ENCODE data around the gene ANO3.

ANO3 gene

GRCh38 chr11:26359055-26359454 lies 27.1 kb downstream of the ANO3 start:
- DNase-seq (ENCODE audit: low read depth), result no peak

- no peak for DNase-seq (ENCODE audit: low read depth)
Observed at GRCh38 chr11:26365284-26365683, 33.4 kb downstream of the ANO3 start.

GRCh38 chr11:26377619-26378018 lies 45.7 kb downstream of the ANO3 start:
- DNase-seq (ENCODE audit: low read depth), result no peak

GRCh38 chr11:26399336-26399735 lies 67.4 kb downstream of the ANO3 start:
- no peak for DNase-seq (ENCODE audit: low read depth)

- DNase-seq (ENCODE audit: low read depth), result no peak
Observed at GRCh38 chr11:26410706-26411366, 78.9 kb downstream of the ANO3 start.

GRCh38 chr11:26412955-26413354 lies 81.0 kb downstream of the ANO3 start:
- DNase-seq (ENCODE audit: low read depth), result no peak

GRCh38 chr11:26418386-26418912 lies 86.5 kb downstream of the ANO3 start:
- no peak for DNase-seq (ENCODE audit: low read depth)

GRCh38 chr11:26420331-26420730 lies 88.4 kb downstream of the ANO3 start:
- DNase-seq (ENCODE audit: low read depth), result no peak

- no peak for DNase-seq (ENCODE audit: low read depth)
Observed at GRCh38 chr11:26424255-26424654, 92.3 kb downstream of the ANO3 start.

GRCh38 chr11:26439854-26440253 lies 107.9 kb downstream of the ANO3 start:
- DNase-seq (ENCODE audit: low read depth), result no peak

- peak; percentile 29 for DNase-seq (ENCODE audit: low read depth)
Observed at GRCh38 chr11:26442131-26442530, 110.2 kb downstream of the ANO3 start.

GRCh38 chr11:26443617-26444016 lies 111.7 kb downstream of the ANO3 start:
- DNase-seq (ENCODE audit: low read depth), result no peak

- no peak for DNase-seq (ENCODE audit: low read depth)
Observed at GRCh38 chr11:26457636-26458035, 125.7 kb downstream of the ANO3 start.

GRCh38 chr11:26465274-26465673 lies 133.3 kb downstream of the ANO3 start:
- no peak for DNase-seq (ENCODE audit: low read depth)

- no peak for DNase-seq (ENCODE audit: low read depth)
Observed at GRCh38 chr11:26467506-26467905, 135.6 kb downstream of the ANO3 start.

- DNase-seq (ENCODE audit: low read depth), result no peak
Observed at GRCh38 chr11:26470992-26471391, 139.1 kb downstream of the ANO3 start.

- DNase-seq (ENCODE audit: low read depth), result no peak
Observed at GRCh38 chr11:26473216-26474194, 141.6 kb downstream of the ANO3 start.

- DNase-seq (ENCODE audit: low read depth), result no peak
Observed at GRCh38 chr11:26474401-26474800, 142.5 kb downstream of the ANO3 start.

GRCh38 chr11:26477396-26477795 lies 145.5 kb downstream of the ANO3 start:
- no peak for DNase-seq (ENCODE audit: low read depth)

- DNase-seq (ENCODE audit: low read depth), result no peak
Observed at GRCh38 chr11:26478710-26479109, 146.8 kb downstream of the ANO3 start.

- DNase-seq (ENCODE audit: low read depth), result no peak
Observed at GRCh38 chr11:26480041-26480440, 148.1 kb downstream of the ANO3 start.

- DNase-seq (ENCODE audit: low read depth), result no peak
Observed at GRCh38 chr11:26483108-26483507, 151.2 kb downstream of the ANO3 start.

GRCh38 chr11:26490546-26490945 lies 158.6 kb downstream of the ANO3 start:
- no peak for DNase-seq (ENCODE audit: low read depth)
